GM13976 (cell line): ENCODE data around the gene RUNX2.

ENCODE experiments used
- DNase-seq: peaks from one replicate; pipeline ENCODE4 v3.0.0; 2012; ENCODE audit warnings: low spot score
- in situ Hi-C: fragments of 300-500 bp; cut with MboI; formaldehyde crosslinking; loops from one replicate; pipeline ENCODE4 v1.12.0; 2022; ENCODE audit warnings: low sequenced_read_pairs, mixed read lengths, inconsistent platforms; ENCODE audit not compliant: unreplicated experiment
- TF ChIP-seq, protein P1 (sequence below): IDR thresholded peaks from 2 replicates; pipeline ENCODE4 v1.5.1; 2012; ENCODE audit warnings: borderline replicate concordance, mild to moderate bottlenecking; ENCODE audit not compliant: insufficient read depth; ENCODE audit errors: extremely low read depth, missing control alignments, control extremely low read depth

RUNX2 gene

DNA sequence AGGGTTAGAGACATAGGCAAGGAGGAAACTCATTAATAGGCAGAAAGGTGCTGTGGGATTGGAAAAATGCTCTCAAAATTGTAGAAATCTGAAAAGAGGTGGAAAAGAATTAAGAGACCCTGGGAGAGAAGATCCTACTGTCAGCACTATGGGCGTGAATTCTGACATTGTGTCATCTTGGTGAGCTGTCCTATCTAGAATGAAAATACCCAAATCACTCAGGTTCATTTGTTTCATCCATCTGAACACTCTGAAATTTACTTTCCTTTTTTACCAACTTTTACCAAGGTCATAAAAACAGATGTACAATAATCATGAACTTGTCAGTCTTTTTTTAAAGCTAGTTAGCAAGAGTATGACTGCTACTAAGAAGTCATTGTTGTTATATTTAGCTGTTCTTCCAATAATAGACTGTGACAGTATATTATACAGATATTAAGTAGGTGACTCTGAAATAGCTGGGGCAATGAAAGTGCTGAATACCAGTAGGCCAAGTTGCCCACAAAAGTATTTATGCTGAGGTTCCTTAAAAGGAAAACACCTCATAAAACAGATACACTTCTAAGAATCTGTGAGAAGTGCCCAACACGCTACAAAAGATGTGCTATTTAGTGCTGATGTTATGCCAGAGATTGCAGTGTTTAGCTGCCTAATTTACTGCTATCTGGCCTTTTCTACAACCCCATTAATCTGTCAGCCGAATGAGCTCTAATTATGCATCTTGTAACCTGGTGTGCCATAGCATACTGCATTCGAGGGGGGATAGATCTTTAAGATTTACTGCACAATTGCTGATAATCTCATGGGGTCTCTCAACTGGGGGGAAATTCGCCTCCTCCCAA is 267.1 kb downstream of the RUNX2 start:
- TF ChIP-seq, protein P1, sequence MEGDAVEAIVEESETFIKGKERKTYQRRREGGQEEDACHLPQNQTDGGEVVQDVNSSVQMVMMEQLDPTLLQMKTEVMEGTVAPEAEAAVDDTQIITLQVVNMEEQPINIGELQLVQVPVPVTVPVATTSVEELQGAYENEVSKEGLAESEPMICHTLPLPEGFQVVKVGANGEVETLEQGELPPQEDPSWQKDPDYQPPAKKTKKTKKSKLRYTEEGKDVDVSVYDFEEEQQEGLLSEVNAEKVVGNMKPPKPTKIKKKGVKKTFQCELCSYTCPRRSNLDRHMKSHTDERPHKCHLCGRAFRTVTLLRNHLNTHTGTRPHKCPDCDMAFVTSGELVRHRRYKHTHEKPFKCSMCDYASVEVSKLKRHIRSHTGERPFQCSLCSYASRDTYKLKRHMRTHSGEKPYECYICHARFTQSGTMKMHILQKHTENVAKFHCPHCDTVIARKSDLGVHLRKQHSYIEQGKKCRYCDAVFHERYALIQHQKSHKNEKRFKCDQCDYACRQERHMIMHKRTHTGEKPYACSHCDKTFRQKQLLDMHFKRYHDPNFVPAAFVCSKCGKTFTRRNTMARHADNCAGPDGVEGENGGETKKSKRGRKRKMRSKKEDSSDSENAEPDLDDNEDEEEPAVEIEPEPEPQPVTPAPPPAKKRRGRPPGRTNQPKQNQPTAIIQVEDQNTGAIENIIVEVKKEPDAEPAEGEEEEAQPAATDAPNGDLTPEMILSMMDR, result no peak
- no peak for DNase-seq
- in situ Hi-C loops, result no loop called here

DNA sequence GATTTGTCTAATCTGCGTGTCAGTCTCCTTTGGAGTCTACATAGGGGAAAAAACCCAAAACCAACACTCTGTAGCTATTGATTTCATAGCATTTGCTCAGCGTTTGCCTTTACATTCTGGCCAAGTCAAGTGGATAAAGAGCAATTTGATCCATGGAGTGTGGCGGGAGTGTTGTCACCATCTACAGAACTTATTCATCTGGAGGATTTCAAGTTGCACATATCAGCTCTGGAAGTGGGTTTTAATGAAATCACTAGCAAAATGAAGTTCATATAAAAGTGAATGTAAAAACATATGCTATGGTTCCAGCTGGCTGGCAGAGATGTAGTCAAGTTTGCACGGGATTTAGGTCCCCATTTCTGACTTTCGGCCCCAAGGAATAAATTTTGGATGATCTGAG is 269.3 kb downstream of the RUNX2 start:
- in situ Hi-C loops, result no loop called here
- TF ChIP-seq, protein P1, result no peak
- DNase-seq, result no peak

DNA sequence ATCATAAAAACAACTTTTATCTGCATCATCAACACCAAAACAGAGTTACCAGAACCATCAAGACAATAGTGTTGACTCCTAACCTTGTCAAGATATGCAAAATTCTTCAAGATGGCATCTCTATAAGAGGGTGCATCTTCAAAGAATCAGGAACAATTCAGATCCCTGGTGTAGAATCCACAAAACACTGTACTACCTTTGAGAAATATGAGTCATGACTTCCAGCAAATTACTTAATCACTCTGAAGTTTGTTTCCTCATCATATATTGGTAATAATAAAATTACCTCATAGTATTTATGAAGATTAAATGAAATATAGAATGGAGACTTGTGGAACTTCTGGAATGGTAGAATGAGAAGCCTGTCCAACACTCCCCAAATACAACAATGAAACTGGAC is 270.9 kb downstream of the RUNX2 start:
- in situ Hi-C loops, result no loop called here
- TF ChIP-seq, protein P1, result no peak
- DNase-seq, result no peak

DNA sequence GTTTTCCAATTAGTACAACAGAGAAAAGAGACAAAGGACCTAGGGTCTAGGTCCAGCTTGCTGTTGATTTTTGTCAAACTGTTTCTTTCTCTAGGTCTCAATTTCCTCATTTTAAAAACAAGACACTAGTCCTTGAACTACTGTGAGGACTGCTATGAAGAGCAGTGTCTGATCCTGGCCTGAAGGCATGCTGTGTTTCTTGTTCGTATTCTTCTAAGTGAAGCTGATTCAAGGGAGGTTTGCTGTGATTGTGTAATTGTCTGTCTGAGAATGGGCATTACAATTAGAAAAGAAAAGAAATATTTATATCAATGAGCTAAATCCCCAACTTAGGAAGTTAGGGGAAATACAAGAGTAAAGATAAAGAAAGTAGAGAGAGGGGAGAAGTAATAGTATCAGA is 277.8 kb downstream of the RUNX2 start:
- in situ Hi-C loops, result no loop called here
- no peak for DNase-seq
- TF ChIP-seq, protein P1, result no peak

DNA sequence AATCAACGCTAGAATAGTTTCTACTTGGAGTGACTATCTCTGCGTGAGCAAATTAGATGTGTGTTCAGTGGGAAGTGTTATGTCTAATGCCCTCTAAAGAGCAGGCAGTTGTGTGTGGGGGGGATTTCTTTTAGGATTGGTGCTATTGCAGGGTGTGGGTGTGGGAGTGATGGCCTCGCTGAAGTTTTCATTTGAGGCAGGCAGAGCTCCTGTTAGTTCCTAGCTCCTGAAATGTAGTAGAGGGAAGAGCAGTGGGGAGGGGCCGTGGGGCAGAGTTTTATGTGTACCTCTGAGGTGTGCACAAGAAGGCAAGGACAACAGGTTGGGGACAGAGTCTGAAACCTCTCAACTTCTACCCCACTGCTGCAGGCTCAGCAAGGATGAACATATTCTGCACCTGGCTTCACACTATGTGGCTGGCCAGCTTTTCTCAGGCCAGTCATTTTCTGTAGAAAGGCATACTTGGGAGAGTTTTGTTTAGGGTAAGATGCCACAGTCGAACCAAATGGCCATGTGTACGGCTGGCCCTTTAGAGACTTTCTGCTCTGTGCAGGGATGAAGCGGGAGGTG is 278.8 kb downstream of the RUNX2 start:
- in situ Hi-C loops, result no loop called here
- DNase-seq, result no peak
- TF ChIP-seq, protein P1, result no peak

DNA sequence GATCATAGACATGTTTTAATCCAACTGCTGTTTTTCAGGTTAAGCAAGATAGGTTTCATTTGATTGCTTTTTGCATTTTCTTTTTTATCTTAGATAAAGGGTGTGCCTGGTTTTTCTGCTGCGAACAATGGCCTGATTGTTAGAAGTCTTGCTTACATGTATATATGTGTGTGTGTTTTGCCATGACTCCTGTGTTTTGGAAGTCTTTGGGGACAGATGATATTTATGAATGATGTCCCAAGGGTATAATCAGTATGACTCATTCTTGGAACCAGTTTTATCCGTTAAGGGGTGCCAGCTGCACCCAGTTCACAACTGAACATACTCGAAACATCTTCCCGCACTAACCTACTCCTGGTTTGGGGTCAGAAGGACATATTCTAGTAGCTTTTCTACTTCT is 279.7 kb downstream of the RUNX2 start:
- TF ChIP-seq, protein P1, result no peak
- in situ Hi-C loops, result no loop called here
- no peak for DNase-seq
